Gastrocnemius medialis (tissue), 4 donors: Measurements from ENCODE around the gene WNT7A. TPM values are rescaled to one million over a fixed set of nuclear protein-coding genes. Genes with fewer than 3 reads are reported as not detected.

Experiments
- ATAC-seq, 2 donors: fragments of 150-250 bp; one replicate each; pipeline ENCODE4 v1.9.1; 2016
- DNase-seq, 2 donors: peaks; one replicate each; pipeline ENCODE4 v3.0.0-alpha.2; 2019
- H3K27ac ChIP-seq, 4 donors: fragments of 200-600 bp; sonication (generic); 1 replicate in 1 of 4; 2 replicates in 3 of 4; pipeline ENCODE4 v1.5.1; 2016 to 2018; ENCODE audit warnings: mild to moderate bottlenecking in 2 of 4, moderate library complexity in 1 of 4
- H3K27me3 ChIP-seq, 3 donors: fragments of 200-600 bp; sonication (generic) in 2 of 3; 1 replicate in 1 of 3; 2 replicates in 2 of 3; pipeline versions ENCODE4 v1.5.1 to v1.6.0; 2016 to 2019; ENCODE audit warnings: mild to moderate bottlenecking in 1 of 3, moderate library complexity in 1 of 3
- H3K36me3 ChIP-seq, 2 donors: fragments of 200-600 bp; sonication (generic) in 1 of 2; one replicate each; pipeline ENCODE4 v1.5.1; 2017 to 2018
- H3K4me1 ChIP-seq, 2 donors: fragments of 200-600 bp; sonication (generic) in 1 of 2; one replicate each; pipeline ENCODE4 v1.5.1; 2016 to 2017; ENCODE audit warnings: mild to moderate bottlenecking in 2 of 2
- H3K4me3 ChIP-seq, 4 donors: fragments of 200-600 bp; sonication (generic) in 3 of 4; 1 replicate in 1 of 4; 2 replicates in 3 of 4; pipeline ENCODE4 v1.5.1; 2016 to 2019; ENCODE audit warnings: mild to moderate bottlenecking in 2 of 4
- H3K9me3 ChIP-seq, 3 donors: fragments of 200-600 bp; sonication (generic) in 2 of 3; 1 replicate in 1 of 3; 2 replicates in 2 of 3; pipeline ENCODE4 v1.5.1; 2016 to 2019
- POLR2A ChIP-seq, 2 donors: fragments of 450-650 bp; IDR thresholded peaks; one replicate each; pipeline ENCODE4 v1.6.1; 2017; ENCODE audit warnings: antibody characterized with exemption in 2 of 2, mild to moderate bottlenecking in 2 of 2, moderate library complexity in 2 of 2
- in situ Hi-C, 4 donors: fragments of 200-750 bp; cut with MboI; loops; one replicate each; pipeline versions ENCODE4 v1.15.0 to v1.8.0; 2017; ENCODE audit warnings: low sequenced_read_pairs in 4 of 4
- intact Hi-C: fragments of 100-400 bp; cut with DNase I; formaldehyde crosslinking; loops from one replicate; pipeline ENCODE4 v1.15.1; 2023; ENCODE audit warnings: low total_unique reads
- total RNA-seq, 4 donors: library from RNA; depleted of rRNA; stranded (reverse); fragments of >200 nt; gene quantifications; one replicate each; pipeline versions ENCODE4 v1.1.0 to v1.2.3, GENCODE V29; 2016
- TF ChIP-seq, protein P1 (sequence below), 5 experiments: fragments of 450-650 bp in 3 of 5; fragments of 200-600 bp in 2 of 5; sonication (generic) in 2 of 5; IDR thresholded peaks in 4 of 5; conservative IDR thresholded peaks in 1 of 5; 1 replicate in 4 of 5; 2 replicates in 1 of 5; pipeline ENCODE4 v1.5.1; 2016 to 2019; ENCODE audit warnings: antibody characterized with exemption in 5 of 5, mild to moderate bottlenecking in 3 of 5, moderate library complexity in 3 of 5

Gene WNT7A
- total RNA-seq, 4 donors from 2014 or later, result not detected

DNA sequence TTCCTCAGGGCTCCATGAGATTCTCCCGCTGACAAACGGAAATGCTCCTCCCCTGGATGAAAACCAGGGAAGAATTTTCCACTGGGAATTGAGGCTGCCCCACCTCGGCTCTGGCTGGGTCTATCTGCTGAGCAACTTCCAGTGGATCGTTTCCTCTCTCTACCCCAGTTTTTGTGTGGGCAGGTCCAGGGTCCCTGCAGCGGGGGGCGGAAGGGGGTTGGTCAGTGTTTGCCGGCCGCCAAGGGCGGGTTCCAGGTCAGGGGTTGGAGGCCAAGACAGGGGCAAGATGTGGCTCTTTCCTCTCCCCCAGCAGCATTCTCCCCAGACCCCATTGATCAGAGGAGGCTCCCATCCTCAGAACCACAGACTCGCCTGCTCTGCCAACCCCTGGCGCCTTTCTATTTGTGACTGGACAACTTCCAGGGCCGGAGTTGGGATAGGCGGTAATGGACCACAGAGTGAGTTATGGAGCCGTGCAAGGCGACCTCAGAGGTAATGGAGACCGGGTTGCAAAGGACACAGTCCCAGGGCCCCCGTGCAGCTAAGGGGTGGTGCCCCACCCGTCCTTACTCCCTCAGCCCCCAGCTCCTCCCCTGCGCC lies 92.2 kb downstream of the WNT7A start:
- TF ChIP-seq, protein P1, sequence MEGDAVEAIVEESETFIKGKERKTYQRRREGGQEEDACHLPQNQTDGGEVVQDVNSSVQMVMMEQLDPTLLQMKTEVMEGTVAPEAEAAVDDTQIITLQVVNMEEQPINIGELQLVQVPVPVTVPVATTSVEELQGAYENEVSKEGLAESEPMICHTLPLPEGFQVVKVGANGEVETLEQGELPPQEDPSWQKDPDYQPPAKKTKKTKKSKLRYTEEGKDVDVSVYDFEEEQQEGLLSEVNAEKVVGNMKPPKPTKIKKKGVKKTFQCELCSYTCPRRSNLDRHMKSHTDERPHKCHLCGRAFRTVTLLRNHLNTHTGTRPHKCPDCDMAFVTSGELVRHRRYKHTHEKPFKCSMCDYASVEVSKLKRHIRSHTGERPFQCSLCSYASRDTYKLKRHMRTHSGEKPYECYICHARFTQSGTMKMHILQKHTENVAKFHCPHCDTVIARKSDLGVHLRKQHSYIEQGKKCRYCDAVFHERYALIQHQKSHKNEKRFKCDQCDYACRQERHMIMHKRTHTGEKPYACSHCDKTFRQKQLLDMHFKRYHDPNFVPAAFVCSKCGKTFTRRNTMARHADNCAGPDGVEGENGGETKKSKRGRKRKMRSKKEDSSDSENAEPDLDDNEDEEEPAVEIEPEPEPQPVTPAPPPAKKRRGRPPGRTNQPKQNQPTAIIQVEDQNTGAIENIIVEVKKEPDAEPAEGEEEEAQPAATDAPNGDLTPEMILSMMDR (IDR thresholded peaks at IDR 0.05 in 4 of 5, conservative IDR thresholded peaks at IDR 0.05 in 1 of 5), result no peak
- TF ChIP-seq POLR2A (IDR thresholded peaks at IDR 0.05), result no peak
- ATAC-seq, result no peak

DNA sequence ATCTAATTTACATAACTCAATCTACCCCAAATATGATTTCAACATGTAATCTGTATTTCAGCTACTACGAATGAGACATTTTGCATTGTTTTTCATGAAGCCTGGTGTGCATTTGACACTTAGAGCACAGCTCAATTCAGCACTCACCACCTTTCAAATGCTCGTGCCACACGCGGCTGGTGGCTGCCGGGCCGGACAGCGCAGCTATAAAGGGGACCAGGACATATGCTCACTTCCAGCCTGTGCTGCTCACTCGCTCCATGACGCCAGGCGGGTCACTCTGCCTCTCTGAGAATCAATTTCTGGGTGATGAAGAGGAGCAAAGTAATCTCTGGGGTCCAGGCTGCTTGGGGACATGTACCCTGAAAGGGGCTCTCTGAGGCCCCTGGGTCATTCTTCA lies 93.1 kb downstream of the WNT7A start:
- no peak for TF ChIP-seq POLR2A (IDR thresholded peaks at IDR 0.05)
- TF ChIP-seq, protein P1 (IDR thresholded peaks at IDR 0.05 in 4 of 5, conservative IDR thresholded peaks at IDR 0.05 in 1 of 5), result no peak
- H3K36me3 ChIP-seq, result no peaks in the 10 kb centered on the region
- no peak for DNase-seq
- intact Hi-C loops, result no loop called here
- no peak overlapping the region for H3K27ac ChIP-seq
- no peak for ATAC-seq
- in situ Hi-C loops, result no loop called here
- H3K4me1 ChIP-seq, result peaks cover 0 to 10% of the 10 kb centered on the region in 2 donors
- H3K4me3 ChIP-seq, result no peak overlapping the region
- H3K9me3 ChIP-seq, result no peaks in the 10 kb centered on the region
- peaks cover 0 to 4% (median 3%) of the 10 kb centered on the region in 3 donors for H3K27me3 ChIP-seq

More for the DNA sequence above, 92.2 kb downstream of the WNT7A start:
- DNase-seq, result no peak
- Histone ChIP-seq H3K27ac (no peak overlapping the region), H3K36me3 (no peaks in the 10 kb centered on the region), H3K4me3 (no peak overlapping the region), H3K27me3 (peaks cover 2 to 6% (median 6%) of the 10 kb centered on the region in 3 donors), H3K4me1 (peaks cover 0 to 4% of the 10 kb centered on the region in 2 donors), H3K9me3 (no peaks in the 10 kb centered on the region)
- in situ Hi-C loops (no loop called here), intact Hi-C loops (no loop called here)

DNA sequence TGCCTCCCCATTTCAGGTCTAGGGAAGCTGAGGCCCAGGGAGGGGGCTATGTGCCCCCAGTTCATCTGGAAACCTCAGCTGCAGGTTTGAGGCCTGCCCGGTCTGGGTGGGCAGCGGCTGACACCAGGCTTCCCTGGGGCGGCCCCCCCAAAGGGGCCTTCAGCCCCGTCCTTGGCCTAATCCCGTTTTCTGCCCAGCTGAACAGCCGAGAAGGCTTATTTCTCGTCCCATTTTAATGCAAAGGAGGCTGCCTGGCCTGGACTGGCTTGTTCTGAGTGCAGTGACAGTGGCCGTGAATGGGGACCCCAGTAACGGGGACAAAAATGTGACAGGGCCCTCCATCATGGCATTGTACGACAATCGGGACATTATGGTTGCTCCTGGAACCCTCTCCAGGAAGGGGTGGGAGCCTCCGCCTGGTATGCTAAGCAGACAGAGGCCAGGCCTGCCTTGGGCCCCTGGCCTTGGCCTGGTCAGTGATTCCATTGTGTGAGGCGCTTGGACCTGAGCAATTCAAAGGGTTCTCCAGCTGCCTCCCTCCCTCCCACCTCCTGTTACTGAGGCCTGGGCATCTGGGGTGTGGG lies 93.9 kb downstream of the WNT7A start:
- Histone ChIP-seq H3K4me3 (no peak overlapping the region), H3K27ac (no peak overlapping the region), H3K9me3 (no peaks in the 10 kb centered on the region), H3K27me3 (peaks cover 0 to 8% (median 4%) of the 10 kb centered on the region in 3 donors), H3K36me3 (no peaks in the 10 kb centered on the region), H3K4me1 (peaks cover 0 to 10% of the 10 kb centered on the region in 2 donors)
- DNase-seq, result no peak
- in situ Hi-C loops (no loop called here), intact Hi-C loops (no loop called here)
- TF ChIP-seq POLR2A (IDR thresholded peaks at IDR 0.05), result no peak
- TF ChIP-seq, protein P1 (IDR thresholded peaks at IDR 0.05 in 4 of 5, conservative IDR thresholded peaks at IDR 0.05 in 1 of 5), result no peak
- ATAC-seq, result no peak

DNA sequence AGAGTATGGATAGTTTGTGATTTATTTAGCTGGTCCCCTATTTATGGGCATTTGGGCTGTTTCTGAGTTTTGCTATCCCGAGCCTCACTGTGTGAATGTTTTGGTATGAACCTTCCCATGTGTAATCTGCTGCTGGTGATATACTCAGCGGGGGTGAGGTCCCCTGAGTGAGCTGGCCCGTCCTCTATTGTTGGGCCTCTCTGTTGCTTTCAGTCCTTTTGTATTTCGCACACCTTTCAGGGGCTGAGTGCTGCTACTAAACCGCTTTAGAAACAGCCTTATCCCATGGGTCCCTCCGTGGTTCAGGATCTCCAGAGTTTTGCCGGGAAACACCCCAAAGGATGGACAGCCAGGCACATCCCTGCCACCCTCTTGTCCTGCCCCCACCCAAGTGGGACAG lies 94.5 kb downstream of the WNT7A start:
- in situ Hi-C loops, result no loop called here
- H3K27me3 ChIP-seq, result peaks cover 0 to 8% (median 4%) of the 10 kb centered on the region in 3 donors

More for the DNA sequence above, 94.5 kb downstream of the WNT7A start:
- Histone ChIP-seq H3K36me3 (no peaks in the 10 kb centered on the region), H3K27ac (no peak overlapping the region), H3K9me3 (no peaks in the 10 kb centered on the region), H3K4me3 (no peak overlapping the region), H3K4me1 (peaks cover 0 to 10% of the 10 kb centered on the region in 2 donors)
- intact Hi-C loops, result no loop called here
- TF ChIP-seq, protein P1 (IDR thresholded peaks at IDR 0.05 in 4 of 5, conservative IDR thresholded peaks at IDR 0.05 in 1 of 5), result no peak
- TF ChIP-seq POLR2A (IDR thresholded peaks at IDR 0.05), result no peak
- no peak for DNase-seq
- ATAC-seq, result no peak
